Smooth muscle cell (in vitro differentiated cells): Measurements from ENCODE around the gene GALNT18. TPM values are rescaled to one million over a fixed set of nuclear protein-coding genes. Genes with fewer than 3 reads are reported as not detected.
"Not testable (repeated sequence)": the region's sequence is repeated elsewhere in the genome, so short reads cannot be mapped to it uniquely, and the experiment has no call there.

Source experiments
- DNase-seq: peaks from one replicate; lab custom pipeline; 2025; ENCODE audit not compliant: unreplicated experiment; lab: John Stamatoyannopoulos, UW
- H2AFZ ChIP-seq: fragments of 200-600 bp; sonication (generic); 2 replicates; pipeline ENCODE4 v1.6.0; 2016; ENCODE audit warnings: antibody characterized with exemption, low read depth, mild to moderate bottlenecking
- H3F3A ChIP-seq: fragments of 200-600 bp; sonication (generic); 2 replicates; pipeline ENCODE4 v1.6.0; 2017; ENCODE audit warnings: antibody characterized with exemption, low read depth
- H3K27ac ChIP-seq: fragments of 200-600 bp; sonication (generic); 2 replicates; pipeline ENCODE4 v1.5.1; 2016; ENCODE audit warnings: low read depth, mild to moderate bottlenecking
- H3K27me3 ChIP-seq: fragments of 200-600 bp; sonication (generic); 2 replicates; pipeline ENCODE4 v1.6.1; 2016; ENCODE audit warnings: low read depth, mild to moderate bottlenecking
- H3K36me3 ChIP-seq: fragments of 200-600 bp; sonication (generic); 2 replicates; pipeline ENCODE4 v1.5.1; 2016; ENCODE audit warnings: low read depth
- H3K4me1 ChIP-seq: fragments of 200-600 bp; sonication (generic); 2 replicates; pipeline ENCODE4 v1.5.1; 2016; ENCODE audit warnings: low read depth
- H3K4me2 ChIP-seq: fragments of 200-600 bp; sonication (generic); 2 replicates; pipeline ENCODE4 v1.6.0; 2016; ENCODE audit warnings: mild to moderate bottlenecking
- H3K4me3 ChIP-seq: fragments of 200-600 bp; sonication (generic); 2 replicates; pipeline ENCODE4 v1.5.1; 2016; ENCODE audit warnings: mild to moderate bottlenecking
- H3K79me2 ChIP-seq: fragments of 200-600 bp; sonication (generic); 2 replicates; pipeline ENCODE4 v1.6.0; 2016; ENCODE audit warnings: low read depth, mild to moderate bottlenecking
- H3K9ac ChIP-seq: fragments of 200-600 bp; sonication (generic); 2 replicates; pipeline ENCODE4 v1.6.0; 2016; ENCODE audit warnings: low read depth
- H3K9me3 ChIP-seq: fragments of 200-600 bp; sonication (generic); replicated peaks from 2 replicates; pipeline ENCODE4 v1.5.1; 2016; ENCODE audit warnings: low read depth
- H4K20me1 ChIP-seq: fragments of 200-600 bp; sonication (generic); 2 replicates; pipeline ENCODE4 v1.6.0; 2016; ENCODE audit warnings: low read depth
- CTCF ChIP-seq: fragments of 200-600 bp; sonication (generic); IDR thresholded peaks from 2 replicates; pipeline ENCODE4 v1.5.1; 2017; ENCODE audit warnings: borderline replicate concordance, mild to moderate bottlenecking, antibody characterized with exemption; ENCODE audit not compliant: insufficient read depth, poor library complexity, severe bottlenecking
- WGBS: methylation state at CpG from one replicate; pipeline ENCODE4 v1.1.7; 2016; ENCODE audit warnings: low lambda C conversion rate; 5-methylcytosine and 5-hydroxymethylcytosine counted together
- polyA plus RNA-seq: library from polyadenylated mRNA; unstranded; fragments of >200 nt; fragmentation: Nextera tagmentation; extraction: Ambion mirVana; gene quantifications from 2 replicates; pipeline ENCODE4 v1.2.1, GENCODE V29; 2016
- total RNA-seq: library from RNA; depleted of rRNA; stranded (reverse); fragments of >200 nt; gene quantifications from 2 replicates; pipeline ENCODE4 v1.2.3, GENCODE V29; 2014

The GALNT18 gene
- total and polyA plus RNA-seq, 2 experiments from 2014 or later, result 11.5 to 16.3 TPM

- H3K9me3 ChIP-seq, result no peaks in the 10 kb centered on the region
- WGBS, result 77% methylated on average over 3 of the region's 3 CpGs
Observed at GRCh38 chr11:11359611-11360010, 262.2 kb downstream of the GALNT18 start.

GRCh38 chr11:11356842-11357241 lies 265.0 kb downstream of the GALNT18 start:
- no peaks in the 10 kb centered on the region for H4K20me1 ChIP-seq
- H3K4me2 ChIP-seq, result no peak overlapping the region
- H3K27ac ChIP-seq, result no peak overlapping the region
- no peaks in the 10 kb centered on the region for H3K9me3 ChIP-seq
- H3K36me3 ChIP-seq, result no peaks in the 10 kb centered on the region
- H3K27me3 ChIP-seq, result no peaks in the 10 kb centered on the region
- no peak for TF ChIP-seq CTCF
- no peak for DNase-seq
- no peaks in the 10 kb centered on the region for H3K79me2 ChIP-seq
- H3F3A ChIP-seq, result no peaks in the 10 kb centered on the region
- H3K4me3 ChIP-seq, result no peak overlapping the region
- H3K4me1 ChIP-seq, result no peaks in the 10 kb centered on the region
- no peak overlapping the region for H3K9ac ChIP-seq
- 64% methylated on average over 9 of the region's 9 CpGs for WGBS
- H2AFZ ChIP-seq, result no peak overlapping the region

More at GRCh38 chr11:11359611-11360010, 262.2 kb downstream of the GALNT18 start:
- no peaks in the 10 kb centered on the region for H3K79me2 ChIP-seq
- no peak overlapping the region for H3K4me3 ChIP-seq
- no peaks in the 10 kb centered on the region for H3F3A ChIP-seq
- H3K36me3 ChIP-seq, result no peaks in the 10 kb centered on the region
- H3K4me2 ChIP-seq, result no peak overlapping the region
- no peak for DNase-seq
- no peaks in the 10 kb centered on the region for H4K20me1 ChIP-seq
- no peaks in the 10 kb centered on the region for H3K4me1 ChIP-seq
- no peak for TF ChIP-seq CTCF
- H3K27ac ChIP-seq, result no peak overlapping the region
- no peak overlapping the region for H3K9ac ChIP-seq
- H2AFZ ChIP-seq, result no peak overlapping the region
- H3K27me3 ChIP-seq, result no peaks in the 10 kb centered on the region

- H3K36me3 ChIP-seq, result not testable (repeated sequence)
Observed at GRCh38 chr11:11352878-11353277, 268.9 kb downstream of the GALNT18 start, which contains the start of gene CSNK2A3. Gene CSNK2A3, minus strand, starts transcription at chr11:11353250. Its CDS starts 131 bp downstream, at chr11:11353119.

GRCh38 chr11:11351851-11352250 lies 270.0 kb downstream of the GALNT18 start:
- H4K20me1 ChIP-seq, H3K4me2 ChIP-seq, DNase-seq, H3K9me3 ChIP-seq, H3K79me2 ChIP-seq, H3K27me3 ChIP-seq, H3K4me3 ChIP-seq, H3K9ac ChIP-seq, H3F3A ChIP-seq, H3K36me3 ChIP-seq, H2AFZ ChIP-seq, H3K27ac ChIP-seq: not testable (repeated sequence)
- H3K4me1 ChIP-seq, result peaks cover 12% of the 10 kb centered on the region
- WGBS, result 86% methylated on average over 7 of the region's 10 CpGs

More at GRCh38 chr11:11352878-11353277, 268.9 kb downstream of the GALNT18 start, which contains the start of gene CSNK2A3:
- not testable (repeated sequence) for H3K9ac ChIP-seq, H3K79me2 ChIP-seq, H3K27ac ChIP-seq, H3K4me2 ChIP-seq, H3K4me3 ChIP-seq, H4K20me1 ChIP-seq, H3K27me3 ChIP-seq, H2AFZ ChIP-seq, DNase-seq, H3K9me3 ChIP-seq, H3F3A ChIP-seq
- 79% methylated on average over 11 of the region's 11 CpGs for WGBS
- peaks cover 12% of the 10 kb centered on the region for H3K4me1 ChIP-seq
